IMR-90 (cell line): ENCODE measurements around the gene ADAT1. TPM values are rescaled to one million over a fixed set of nuclear protein-coding genes. Genes with fewer than 3 reads are reported as not detected.
A peak's percentile ranks its signal among the peaks of the same experiment; 100 is the strongest.

Experiments
- ATAC-seq: fragments of 200-7000 bp; cut with Tn5 transposase; 2 replicates; pipeline ENCODE4 v1.9.1; 2020; ENCODE audit warnings: low read depth, mild to moderate bottlenecking, moderate library complexity
- BruUV-seq: library from RNA; stranded (reverse); fragments of 400-500 nt; replicated peaks from 2 replicates; lab custom pipeline; 2021; lab: Mats Ljungman, UMichigan
- CTCF ChIA-PET: fragments of 300-600 bp; formaldehyde crosslinking; extraction: SDS; loops from one replicate; lab custom pipeline; 2021; ENCODE audit warnings: antibody characterized with exemption; lab: Yijun Ruan, JAX
- POLR2A ChIA-PET: fragments of 300-600 bp; sonication (Branson Sonifier 250); formaldehyde crosslinking; loops from one replicate; lab custom pipeline; 2022; ENCODE audit warnings: antibody characterized with exemption; ENCODE audit not compliant: unreplicated experiment; lab: Charles Lee
- DNase-seq: peaks from one replicate; pipeline ENCODE4 v3.0.0; 2013
- H2AFZ ChIP-seq: replicated peaks from 2 replicates; pipeline ENCODE3; 2013; ENCODE audit warnings: low read length, mild to moderate bottlenecking; ENCODE audit not compliant: poor library complexity
- H2AK5ac ChIP-seq: 2 replicates; pipeline ENCODE4 v1.6.1; 2013; ENCODE audit warnings: low read depth, low read length, inconsistent platforms
- H2AK9ac ChIP-seq: replicated peaks from 2 replicates; pipeline ENCODE3; 2013; ENCODE audit warnings: mild to moderate bottlenecking, low read depth, low read length, moderate library complexity; ENCODE audit not compliant: poor library complexity
- H2BK120ac ChIP-seq: 2 replicates; pipeline ENCODE4 v1.6.1; 2013; ENCODE audit warnings: low read depth, low read length, inconsistent platforms
- H2BK15ac ChIP-seq: 3 replicates; pipeline ENCODE4 v1.6.1; 2013; ENCODE audit warnings: low read depth, low read length, inconsistent platforms
- H2BK20ac ChIP-seq: 2 replicates; pipeline ENCODE4 v1.6.1; 2013; ENCODE audit warnings: low read depth, mild to moderate bottlenecking, inconsistent platforms, low read length, moderate library complexity
- H2BK5ac ChIP-seq: 2 replicates; pipeline ENCODE4 v1.6.1; 2013; ENCODE audit warnings: mild to moderate bottlenecking, low read depth, low read length, inconsistent platforms; ENCODE audit not compliant: poor library complexity, severe bottlenecking
- H3K14ac ChIP-seq: replicated peaks from 2 replicates; pipeline ENCODE4 v1.6.1; 2013; ENCODE audit warnings: low read depth, low read length, inconsistent platforms
- H3K18ac ChIP-seq: 2 replicates; pipeline ENCODE4 v1.6.1; 2013; ENCODE audit warnings: low read depth, low read length, control low read depth
- H3K23ac ChIP-seq: 2 replicates; pipeline ENCODE4 v1.6.1; 2013; ENCODE audit warnings: low read depth, low read length, inconsistent platforms
- H3K27ac ChIP-seq: 2 replicates; pipeline ENCODE4 v1.5.1; 2013; ENCODE audit warnings: mild to moderate bottlenecking, control low read depth, low read length; ENCODE audit not compliant: insufficient read depth
- H3K27me3 ChIP-seq: 2 replicates; pipeline ENCODE4 v1.6.1; 2013; ENCODE audit warnings: low read length; ENCODE audit not compliant: control insufficient read depth, insufficient read depth
- H3K36me3 ChIP-seq: 2 replicates; pipeline ENCODE4 v1.6.1; 2013; ENCODE audit warnings: low read length, mixed read lengths; ENCODE audit not compliant: control insufficient read depth, insufficient read depth
- H3K4ac ChIP-seq: 2 replicates; pipeline ENCODE4 v1.6.1; 2013; ENCODE audit warnings: low read depth, low read length, inconsistent platforms
- H3K4me1 ChIP-seq: 2 replicates; pipeline ENCODE4 v1.6.1; 2013; ENCODE audit warnings: low read length, mixed read lengths; ENCODE audit not compliant: control insufficient read depth, insufficient read depth
- H3K4me2 ChIP-seq: 2 replicates; pipeline ENCODE4 v1.6.1; 2013; ENCODE audit warnings: low read depth, mild to moderate bottlenecking, control low read depth, low read length, moderate library complexity
- H3K4me3 ChIP-seq: 2 replicates; pipeline ENCODE4 v1.5.1; 2013; ENCODE audit warnings: low read depth, mild to moderate bottlenecking, control low read depth, low read length, moderate library complexity; ENCODE audit not compliant: insufficient read depth
- H3K56ac ChIP-seq: 2 replicates; pipeline ENCODE4 v1.6.1; 2013; ENCODE audit warnings: low read length, inconsistent platforms; ENCODE audit not compliant: insufficient read depth; ENCODE audit errors: extremely low read depth
- H3K79me1 ChIP-seq, 2 experiments: 2 replicates each; pipeline ENCODE4 v1.6.1; 2013; ENCODE audit warnings: low read length in 2 of 2, inconsistent platforms in 1 of 2, low read depth in 1 of 2
- H3K9ac ChIP-seq: 2 replicates; pipeline ENCODE4 v1.6.1; 2013; ENCODE audit warnings: low read depth, low read length, control low read depth
- H3K9me1 ChIP-seq: 2 replicates; pipeline ENCODE4 v1.6.1; 2013; ENCODE audit warnings: low read length, inconsistent platforms; ENCODE audit not compliant: insufficient read depth
- H3K9me3 ChIP-seq: 2 replicates; pipeline ENCODE4 v1.6.1; 2013; ENCODE audit warnings: low read length; ENCODE audit not compliant: control insufficient read depth, insufficient read depth
- H4K20me1 ChIP-seq: 2 replicates; pipeline ENCODE4 v1.6.1; 2013; ENCODE audit warnings: low read length, inconsistent platforms; ENCODE audit not compliant: insufficient read depth
- H4K5ac ChIP-seq: 2 replicates; pipeline ENCODE4 v1.6.1; 2013; ENCODE audit warnings: mild to moderate bottlenecking, low read depth, low read length, control low read depth
- H4K8ac ChIP-seq, 2 experiments: 2 replicates each; pipeline ENCODE4 v1.6.1; 2013; ENCODE audit warnings: low read depth in 2 of 2, low read length in 2 of 2, control low read depth in 1 of 2, inconsistent platforms in 1 of 2
- H4K91ac ChIP-seq: 2 replicates; pipeline ENCODE4 v1.6.1; 2013; ENCODE audit warnings: low read depth, low read length, inconsistent platforms; ENCODE audit not compliant: insufficient read depth
- BHLHE40 ChIP-seq: fragments of 150-350 bp; IDR thresholded peaks from 2 replicates; pipeline ENCODE4 v1.6.1; 2016; ENCODE audit warnings: mild to moderate bottlenecking, low read depth, low read length
- CHD1 ChIP-seq: IDR thresholded peaks from 2 replicates; pipeline ENCODE4 v1.6.1; 2012; ENCODE audit warnings: low read depth, low read length, improper control_type of control experiment
- CTCF ChIP-seq: conservative IDR thresholded peaks from 2 replicates; pipeline ENCODE4 v1.5.1; 2012; ENCODE audit warnings: mild to moderate bottlenecking, low read depth, low read length, improper control_type of control experiment
- ELK1 ChIP-seq: fragments of 150-350 bp; IDR thresholded peaks from 2 replicates; pipeline ENCODE4 v1.6.1; 2016; ENCODE audit warnings: low read depth, mild to moderate bottlenecking, low read length, moderate library complexity, borderline replicate concordance
- MAZ ChIP-seq: IDR thresholded peaks from 2 replicates; pipeline ENCODE4 v1.6.1; 2012; ENCODE audit warnings: low read depth, mild to moderate bottlenecking, low read length, improper control_type of control experiment, moderate library complexity, borderline replicate concordance
- MXI1 ChIP-seq: IDR thresholded peaks from 2 replicates; pipeline ENCODE4 v1.6.1; 2012; ENCODE audit warnings: low read depth, mild to moderate bottlenecking, low read length, moderate library complexity, borderline replicate concordance
- NFE2L2 ChIP-seq: fragments of 150-350 bp; IDR thresholded peaks from 2 replicates; pipeline ENCODE4 v1.6.1; 2016; ENCODE audit warnings: low read depth, mild to moderate bottlenecking, low read length
- POLR2A ChIP-seq: IDR thresholded peaks from 2 replicates; pipeline ENCODE4 v1.6.1; 2012; ENCODE audit warnings: mild to moderate bottlenecking, low read depth, low read length
- RAD21 ChIP-seq: IDR thresholded peaks from 2 replicates; pipeline ENCODE4 v1.6.1; 2012; ENCODE audit warnings: low read length, improper control_type of control experiment
- RCOR1 ChIP-seq: IDR thresholded peaks from 2 replicates; pipeline ENCODE4 v1.6.1; 2012; ENCODE audit warnings: mild to moderate bottlenecking, low read length, improper control_type of control experiment; ENCODE audit not compliant: insufficient replicate concordance
- RFX5 ChIP-seq: IDR thresholded peaks from 2 replicates; pipeline ENCODE4 v1.8.0; 2012; ENCODE audit warnings: low read depth, mild to moderate bottlenecking, low read length, moderate library complexity
- SMC3 ChIP-seq: fragments of 150-350 bp; IDR thresholded peaks from 2 replicates; pipeline ENCODE4 v1.6.1; 2016; ENCODE audit warnings: low read depth, mild to moderate bottlenecking, antibody characterized with exemption, low read length, moderate library complexity
- WGBS, 2 experiments: methylation state at CpG; one replicate each; pipeline versions ENCODE4 v1.1.5 to v1.1.7; 2013; ENCODE audit warnings: missing lambda C conversion rate in 2 of 2; ENCODE audit not compliant: insufficient read length in 1 of 2; ENCODE audit errors: extremely low coverage in 2 of 2; 5-methylcytosine and 5-hydroxymethylcytosine counted together
- dilution Hi-C: fragments of 300-500 bp; cut with HindIII; formaldehyde crosslinking; loops from one replicate; pipeline ENCODE4 v1.14.3; 2018; ENCODE audit warnings: low sequenced_read_pairs; ENCODE audit not compliant: unreplicated experiment
- in situ Hi-C: fragments of 300-500 bp; cut with MboI; formaldehyde crosslinking; loops from 3 replicates; pipeline ENCODE4 v1.14.3; 2019; ENCODE audit warnings: low sequenced_read_pairs, inconsistent platforms, mixed read lengths
- intact Hi-C: fragments of 100-400 bp; cut with micrococcal nuclease; formaldehyde crosslinking; loops from 2 replicates; pipeline ENCODE4 v1.10.0; 2022
- polyA plus RNA-seq, 3 experiments: library from polyadenylated mRNA; depleted of rRNA; stranded (reverse); fragments of >200 nt; gene quantifications; 2 replicates each; pipeline ENCODE4 v1.2.3, GENCODE V29; 2012; ENCODE audit warnings: low replicate concordance in 1 of 3
- total RNA-seq: library from RNA; depleted of rRNA; stranded (reverse); fragments of >200 nt; gene quantifications from 2 replicates; pipeline ENCODE4 v1.2.3, GENCODE V29; 2012
- TF ChIP-seq, protein P1 (sequence below): fragments of 150-350 bp; IDR thresholded peaks from 2 replicates; pipeline ENCODE4 v1.6.1; 2017; ENCODE audit warnings: mild to moderate bottlenecking, antibody characterized with exemption, low read length, low read depth

ADAT1 gene
- total and polyA plus RNA-seq, 2 of the 4 experiments (the other 2 are of a cell fraction) = 22.7 to 52.9 TPM

- no TSS peak for BruUV-seq
- dilution Hi-C loops = no loop called here
- TF ChIP-seq CHD1 (no peak), MAZ (no peak), MXI1 (no peak), NFE2L2 (no peak), POLR2A (no peak), SMC3 (no peak), RFX5 (no peak), RAD21 (no peak), BHLHE40 (no peak), ELK1 (no peak), RCOR1 (no peak), CTCF (no peak)
- TF ChIP-seq, protein P1, sequence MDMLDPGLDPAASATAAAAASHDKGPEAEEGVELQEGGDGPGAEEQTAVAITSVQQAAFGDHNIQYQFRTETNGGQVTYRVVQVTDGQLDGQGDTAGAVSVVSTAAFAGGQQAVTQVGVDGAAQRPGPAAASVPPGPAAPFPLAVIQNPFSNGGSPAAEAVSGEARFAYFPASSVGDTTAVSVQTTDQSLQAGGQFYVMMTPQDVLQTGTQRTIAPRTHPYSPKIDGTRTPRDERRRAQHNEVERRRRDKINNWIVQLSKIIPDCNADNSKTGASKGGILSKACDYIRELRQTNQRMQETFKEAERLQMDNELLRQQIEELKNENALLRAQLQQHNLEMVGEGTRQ = no peak
- H3K4me3 ChIP-seq = no peak overlapping the region
- H2AK9ac ChIP-seq = no peak overlapping the region
- H3K9me3 ChIP-seq = no peaks in the 10 kb centered on the region
- in situ Hi-C loops = no loop called here
- no peaks in the 10 kb centered on the region for H4K20me1 ChIP-seq
- H3K23ac ChIP-seq = no peak overlapping the region
- H3K56ac ChIP-seq = no peak overlapping the region
- no peak overlapping the region for H2AK5ac ChIP-seq
- DNase-seq (peak; percentile 62), ATAC-seq (no peak)
- no peak overlapping the region for H2BK120ac ChIP-seq
- ChIA-PET POLR2A (no interaction called here), CTCF (no interaction called here)
- H4K8ac ChIP-seq = no peak overlapping the region
- H3K4ac ChIP-seq = no peak overlapping the region
- peak overlapping the region; percentile 77 for H2AFZ ChIP-seq
- WGBS, 2 experiments = no CpG with 5 or more reads among the region's 10 CpGs
- H3K4me1 ChIP-seq = peaks cover 5% of the 10 kb centered on the region; the same call in 1 of the 2 replicates
- no peak overlapping the region for H2BK20ac ChIP-seq
- intact Hi-C loops = loop anchor here (5.0 kb wide), 1 partner anchor 97 kb away; the partner anchor contains the start of gene TMEM170A
- peak overlapping the region; percentile 19; the same call in 1 of the 2 replicates for H3K4me2 ChIP-seq
- no peaks in the 10 kb centered on the region for H3K36me3 ChIP-seq
- no peak overlapping the region for H3K14ac ChIP-seq
- no peak overlapping the region for H2BK15ac ChIP-seq
- H3K27ac ChIP-seq = no peak overlapping the region
- H3K9me1 ChIP-seq = peaks cover 8% of the 10 kb centered on the region
- H4K91ac ChIP-seq = no peak overlapping the region
- no peak overlapping the region for H3K18ac ChIP-seq
- no peak overlapping the region for H4K5ac ChIP-seq
- no peak overlapping the region for H2BK5ac ChIP-seq
- 0 out of 4 replicates have a peak, but pooled peaks cover 0 to 2% of the 10 kb centered on the region in 2 experiments for H3K79me1 ChIP-seq
- no peak overlapping the region for H3K9ac ChIP-seq
- H3K27me3 ChIP-seq = peaks cover 8% of the 10 kb centered on the region
Measured at GRCh38 chr16:75559564-75560372, 63.3 kb downstream of the ADAT1 start.
